GF-D8 (cell line): ENCODE measurements around the gene POLL.

Experiments used
- DNase-seq: peaks from one replicate; lab custom pipeline; 2025; lab: John Stamatoyannopoulos, UW

POLL gene

GRCh38 chr10:101611096-101611905, 23.2 kb upstream of the POLL start:
- DNase-seq: no peak

DNA sequence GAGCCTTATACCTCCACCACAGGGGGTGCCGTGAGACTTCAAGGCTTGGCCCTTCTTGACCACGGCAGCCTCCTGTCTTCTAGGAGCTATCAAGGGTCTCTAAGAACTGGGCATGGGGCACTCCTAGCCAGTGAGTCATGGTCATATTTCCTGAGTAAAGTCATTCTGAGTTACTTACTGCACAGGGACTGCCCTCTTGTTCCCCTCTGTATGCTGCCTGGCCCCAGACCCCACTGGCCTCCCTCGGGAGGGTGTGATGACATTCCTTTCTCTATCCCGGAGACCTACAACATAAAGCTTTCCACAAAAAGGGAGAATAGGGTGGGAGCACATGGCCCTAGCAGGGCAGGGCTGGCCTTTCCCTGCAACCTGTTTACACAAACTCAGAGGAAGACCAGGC, 21.4 kb upstream of the POLL start:
- no peak for DNase-seq

DNA sequence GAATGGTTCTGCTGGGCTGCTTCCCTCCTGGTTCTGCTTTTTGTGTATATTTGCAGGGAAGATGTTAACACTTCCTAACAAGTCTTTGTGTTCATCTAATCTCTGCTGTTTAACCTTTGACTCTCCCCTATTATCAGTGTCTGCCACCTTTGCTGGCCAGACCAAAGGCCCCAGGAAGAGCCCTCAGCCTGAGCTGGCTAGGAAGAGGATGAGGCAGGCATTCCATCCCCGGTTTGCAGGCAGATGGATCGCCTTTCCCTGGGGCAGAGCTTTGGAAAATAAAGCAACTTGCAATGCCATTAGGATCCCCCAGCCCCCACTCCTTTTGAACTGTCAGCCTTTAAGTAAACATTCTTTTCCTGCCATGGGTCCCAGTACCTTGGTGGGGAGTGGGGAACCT, 19.1 kb upstream of the POLL start:
- DNase-seq: no peak

DNA sequence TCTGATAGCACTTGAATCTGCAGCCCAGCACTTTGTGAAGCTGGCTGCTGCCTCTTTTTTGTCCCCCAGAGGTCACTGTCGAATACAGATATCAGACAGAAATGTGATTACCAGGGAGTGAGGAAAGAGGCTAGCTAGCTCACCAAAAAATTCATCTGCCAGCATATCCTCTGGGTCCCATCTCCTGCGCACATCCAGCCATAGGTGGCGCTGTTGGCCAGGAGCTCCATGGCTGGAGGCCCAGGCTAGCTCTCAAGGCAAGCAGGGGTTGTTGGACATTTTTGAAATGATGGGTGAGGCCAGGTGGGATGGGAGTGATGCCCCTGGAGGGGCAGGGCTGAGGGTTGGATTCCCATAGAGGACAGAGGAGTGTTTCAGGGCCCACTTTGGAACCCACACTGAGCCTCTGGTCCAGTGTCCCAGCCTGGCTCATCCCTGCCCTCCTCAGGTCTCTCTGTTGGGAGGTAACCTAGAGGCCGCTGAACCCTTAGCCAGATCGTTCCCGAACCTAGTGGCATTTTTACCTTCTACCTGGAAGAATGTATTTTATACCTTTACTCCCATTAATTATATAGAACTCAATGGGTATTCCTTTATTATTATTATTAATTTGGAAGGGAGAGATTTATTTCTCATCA, 14.8 kb upstream of the POLL start:
- peak; percentile 45 for DNase-seq

- DNase-seq: no peak
Observed at GRCh38 chr10:101601541-101601940, 13.5 kb upstream of the POLL start.

- DNase-seq: no peak
Observed at GRCh38 chr10:101597091-101597900, 9.2 kb upstream of the POLL start.

DNA sequence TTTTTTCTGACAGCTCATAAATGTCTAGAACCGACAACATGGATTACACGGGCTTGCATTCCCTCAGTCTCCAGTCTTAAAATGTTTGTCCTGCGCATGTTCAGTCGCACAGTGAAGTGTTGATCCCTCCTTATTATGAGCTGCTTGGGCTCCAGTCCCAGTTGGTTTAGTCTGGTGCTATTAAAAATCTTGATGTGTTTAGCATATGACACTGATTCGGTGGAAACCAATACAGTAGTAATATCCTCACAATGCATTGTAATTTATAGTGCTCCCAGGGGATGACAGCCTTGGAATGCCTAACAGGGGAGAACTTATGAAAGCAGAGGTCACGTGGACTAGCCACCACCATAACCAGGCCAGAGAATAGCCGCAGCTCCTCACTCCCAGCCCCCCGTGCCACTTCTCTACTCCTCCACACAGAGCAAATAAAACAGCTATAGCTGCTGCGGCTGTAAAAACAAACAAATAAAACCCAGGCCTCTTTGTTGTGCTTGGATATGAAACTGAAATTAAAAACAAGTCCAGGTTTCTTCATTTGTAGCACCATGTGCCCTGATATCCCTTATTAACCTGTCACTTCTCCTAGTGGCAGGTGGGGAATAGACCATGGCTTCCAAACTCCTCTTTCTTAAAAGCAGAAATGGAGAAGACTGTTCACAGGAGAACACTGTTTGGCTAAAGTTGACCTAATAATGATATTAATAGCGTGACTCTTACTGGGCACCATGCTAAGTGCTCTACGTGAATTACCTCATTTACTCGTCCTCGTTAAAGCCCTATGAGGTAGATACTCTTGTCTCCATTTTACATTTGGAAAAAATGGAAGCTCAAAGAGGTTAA, 7.8 kb upstream of the POLL start:
- DNase-seq: no peak

GRCh38 chr10:101593331-101593730, 5.3 kb upstream of the POLL start:
- peak; percentile 8 for DNase-seq

- DNase-seq: no peak
Observed at GRCh38 chr10:101588879-101589278, 822 bp upstream of the POLL start.

DNA sequence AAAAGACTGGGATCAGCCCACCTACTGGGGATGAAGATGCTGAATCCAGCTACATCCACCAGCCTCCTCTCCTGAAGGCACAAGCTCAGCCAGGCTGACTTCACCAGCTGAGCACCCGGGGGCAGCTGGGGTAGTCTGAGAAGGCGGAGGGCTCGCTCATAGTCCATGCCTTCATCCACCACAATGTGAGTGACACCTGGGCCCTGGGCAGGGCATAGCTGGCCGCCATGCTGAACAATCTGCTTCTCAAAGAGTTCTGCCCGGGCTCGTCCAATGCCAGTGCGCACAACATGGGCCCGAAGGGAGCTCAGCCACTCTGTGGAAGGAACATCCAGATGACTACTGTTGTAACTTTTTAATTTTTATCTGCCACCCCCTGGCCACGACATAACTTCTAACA, 2.2 kb downstream of the POLL start:
- DNase-seq: no peak

- no peak for DNase-seq
Observed at GRCh38 chr10:101580486-101581399, 7.3 kb downstream of the POLL start.

- DNase-seq: no peak
Observed at GRCh38 chr10:101579516-101579870, 8.6 kb downstream of the POLL start.

DNA sequence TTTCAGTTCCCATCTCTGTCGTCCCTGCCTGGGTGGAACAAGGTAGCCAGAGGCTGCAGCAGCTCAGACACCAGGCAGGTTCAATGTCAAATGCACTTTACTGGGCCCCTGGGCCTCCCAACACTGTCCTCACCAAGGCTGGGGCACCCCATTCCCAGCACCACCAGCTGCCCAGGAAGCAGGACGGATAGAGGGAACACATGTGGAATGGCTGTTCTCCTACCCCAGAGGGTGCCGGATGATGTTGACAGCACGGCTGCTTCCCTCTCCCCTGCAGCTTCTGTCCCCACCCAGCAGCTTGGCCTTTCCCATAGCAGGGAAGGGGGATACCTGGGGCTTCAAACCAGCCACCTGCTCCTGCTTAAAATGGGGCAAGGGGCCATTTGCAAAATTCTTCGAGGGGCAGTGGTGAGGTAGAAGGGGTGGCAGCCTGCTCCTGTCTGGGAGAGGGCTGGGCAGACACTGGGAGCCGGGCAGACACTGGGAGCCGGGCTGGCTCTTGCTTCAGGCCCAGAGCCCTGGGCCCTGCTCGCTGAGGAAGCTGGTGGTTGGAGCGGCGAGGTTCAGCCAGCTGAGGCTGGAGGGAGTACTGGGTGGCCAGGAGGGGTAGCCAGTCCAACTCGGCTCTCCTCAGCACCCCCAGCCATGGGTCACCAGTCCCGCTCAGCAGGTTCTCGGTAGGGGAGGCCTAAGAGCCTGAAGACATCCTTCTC, 9.1 kb downstream of the POLL start:
- DNase-seq: no peak

- DNase-seq: no peak
Observed at GRCh38 chr10:101578192-101578591, 9.9 kb downstream of the POLL start.

DNA sequence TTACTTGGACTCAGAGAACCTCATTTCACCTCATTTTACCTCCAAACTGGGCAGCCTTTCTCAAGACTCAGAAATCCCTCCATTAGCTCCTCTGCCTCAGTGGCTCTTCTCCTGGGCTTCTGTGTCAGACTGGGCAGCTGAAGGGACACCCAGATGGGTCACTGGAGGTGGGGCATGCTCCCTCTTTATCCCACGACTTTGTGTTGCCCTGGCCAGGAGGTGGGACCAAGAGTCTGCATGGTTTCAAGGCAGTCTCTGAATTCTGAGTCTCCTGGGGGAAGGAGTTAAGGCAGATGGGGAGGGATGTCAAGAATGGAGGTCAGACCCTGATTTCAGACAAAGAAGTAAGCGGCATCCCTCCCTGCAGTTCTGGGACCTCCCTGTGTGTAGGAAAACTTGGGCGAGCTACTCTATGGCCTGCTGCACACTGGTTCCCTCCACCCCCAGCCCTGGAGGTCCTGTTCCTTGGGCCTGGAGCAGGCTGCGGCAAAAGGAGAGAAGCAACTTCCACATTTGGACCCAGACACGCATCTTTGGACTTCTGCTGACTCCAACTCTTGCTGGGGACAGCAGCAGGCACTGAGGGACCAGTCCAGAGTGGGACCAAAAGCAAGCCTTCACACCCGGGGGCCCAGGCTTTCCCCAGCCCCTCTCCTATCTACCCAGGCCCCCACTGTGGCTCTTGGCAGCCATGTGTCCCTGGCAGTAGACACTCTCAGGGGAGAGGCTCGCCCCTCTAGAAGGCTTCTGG, 10.8 kb downstream of the POLL start:
- no peak for DNase-seq

GRCh38 chr10:101576211-101576863, 11.7 kb downstream of the POLL start:
- DNase-seq: no peak

DNA sequence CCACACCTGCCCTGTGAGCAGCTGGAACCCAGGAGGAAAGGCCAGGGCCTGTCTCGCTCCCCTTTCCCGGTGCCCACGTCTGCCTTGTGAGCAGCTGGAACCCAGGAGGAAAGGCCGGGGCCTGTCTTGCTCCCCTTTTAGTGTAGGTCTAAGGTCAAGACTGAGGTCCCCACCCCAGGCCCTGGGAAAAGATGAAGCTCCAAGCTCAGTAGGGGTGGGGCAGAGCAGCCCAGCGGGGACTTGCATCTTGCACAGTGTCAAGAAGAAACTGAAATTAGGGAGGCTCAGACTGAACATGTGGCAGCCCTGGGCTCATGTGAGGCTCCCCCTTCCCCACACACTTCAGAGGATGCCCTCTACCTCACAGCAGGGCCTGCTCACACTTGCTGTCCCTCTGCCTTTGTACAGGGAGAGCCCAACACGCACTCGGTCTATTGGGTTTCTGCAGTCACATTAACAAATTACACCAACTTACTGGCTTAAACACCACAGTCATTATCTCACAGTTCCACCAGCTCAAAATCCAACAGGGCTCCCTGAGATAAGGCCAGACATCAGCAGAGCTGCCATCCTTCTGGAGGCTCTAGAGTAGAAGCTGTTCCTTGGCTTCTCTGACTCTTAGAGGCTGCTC, 12.4 kb downstream of the POLL start:
- DNase-seq: no peak

DNA sequence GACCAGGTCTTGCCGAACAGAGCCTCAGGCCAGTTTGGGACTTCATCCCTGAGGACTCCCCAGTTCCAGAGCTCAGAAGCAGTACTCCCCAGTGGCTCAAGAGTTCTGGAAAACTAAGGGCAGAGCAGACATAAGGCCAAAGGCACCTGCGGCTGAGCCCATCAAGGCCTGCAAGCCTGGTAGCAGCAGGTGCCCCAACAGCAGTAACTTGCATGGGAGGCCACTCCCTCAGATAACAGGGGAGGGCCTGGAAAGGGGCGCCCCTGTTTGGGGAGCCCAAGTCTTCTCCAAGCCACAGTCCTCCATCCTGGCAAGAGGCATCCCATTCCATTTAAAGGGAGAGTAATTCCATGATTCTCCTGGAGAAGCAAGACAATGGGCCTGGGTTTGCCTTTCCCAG, 13.0 kb downstream of the POLL start:
- DNase-seq: no peak
